ENCODE results near the gene PXK. TPM values are rescaled to one million over a fixed set of nuclear protein-coding genes. Genes with fewer than 3 reads are reported as not detected.

The PXK gene
- total RNA-seq, 2 donors from 2014 or later = 8.2 to 12.7 TPM

- DNase-seq (no peak), ATAC-seq (no peak)
- Histone ChIP-seq H3K27me3 (no peaks in the 10 kb centered on the region), H3K27ac (peak overlapping the region in 1 of 4 donors; percentile 43), H3K4me1 (peaks cover 11% of the 10 kb centered on the region), H3K4me3 (no peak overlapping the region), H3K9me3 (no peaks in the 10 kb centered on the region), H3K36me3 (replicated peaks in 1 of 2; ENCODE audit: insufficient read depth in 1 of 2, low read depth in 2 of 2) (peaks cover 0 to 13% of the 10 kb centered on the region in 2 donors)
- intact Hi-C loops (cut with DNase I) = no loop called here
- no peak for TF ChIP-seq POLR2A (IDR thresholded peaks at IDR 0.05)
- no peak for TF ChIP-seq CTCF (IDR thresholded peaks at IDR 0.05)
Measured at GRCh38 chr3:58394339-58394738, 61.6 kb downstream of the PXK start.

GRCh38 chr3:58398669-58399333 is 66.1 kb downstream of the PXK start:
- ATAC-seq (no peak), DNase-seq (no peak)
- no peak overlapping the region for H3K27ac ChIP-seq
- no peaks in the 10 kb centered on the region for H3K9me3 ChIP-seq
- 79 to 86% methylated on average over 9 of the region's 9 CpGs for WGBS, 2 donors
- peaks cover 0 to 15% of the 10 kb centered on the region in 2 donors for H3K36me3 ChIP-seq (replicated peaks in 1 of 2; ENCODE audit: insufficient read depth in 1 of 2, low read depth in 2 of 2)
- intact Hi-C loops (cut with DNase I) = no loop called here
- H3K4me3 ChIP-seq = no peak overlapping the region
- TF ChIP-seq CTCF (IDR thresholded peaks at IDR 0.05) (no peak), POLR2A (IDR thresholded peaks at IDR 0.05) (no peak)
- H3K27me3 ChIP-seq = no peaks in the 10 kb centered on the region
- peaks cover 11% of the 10 kb centered on the region for H3K4me1 ChIP-seq

GRCh38 chr3:58403513-58404109 is 70.9 kb downstream of the PXK start:
- DNase-seq (no peak), ATAC-seq (no peak)
- Histone ChIP-seq H3K27ac (no peak overlapping the region), H3K4me1 (no peaks in the 10 kb centered on the region), H3K36me3 (replicated peaks in 1 of 2; ENCODE audit: insufficient read depth in 1 of 2, low read depth in 2 of 2) (peaks cover 0 to 4% of the 10 kb centered on the region in 2 donors), H3K27me3 (no peaks in the 10 kb centered on the region), H3K9me3 (no peaks in the 10 kb centered on the region), H3K4me3 (no peak overlapping the region)
- TF ChIP-seq POLR2A (IDR thresholded peaks at IDR 0.05) = no peak
- TF ChIP-seq CTCF (IDR thresholded peaks at IDR 0.05) = no peak
- intact Hi-C loops (cut with DNase I) = no loop called here
- 80 to 88% methylated on average over 6 of the region's 6 CpGs for WGBS, 2 donors

- 73 to 82% methylated on average over 4 of the region's 4 CpGs for WGBS, 2 donors
- Histone ChIP-seq H3K27me3 (no peaks in the 10 kb centered on the region), H3K36me3 (replicated peaks in 1 of 2; ENCODE audit: insufficient read depth in 1 of 2, low read depth in 2 of 2) (peaks cover 0 to under 1% of the 10 kb centered on the region in 2 donors), H3K27ac (no peak overlapping the region), H3K4me1 (no peaks in the 10 kb centered on the region), H3K4me3 (no peak overlapping the region), H3K9me3 (no peaks in the 10 kb centered on the region)
- intact Hi-C loops (cut with DNase I) = no loop called here
- TF ChIP-seq CTCF (IDR thresholded peaks at IDR 0.05) (no peak), POLR2A (IDR thresholded peaks at IDR 0.05) (no peak)
- no peak for ATAC-seq
- no peak for DNase-seq
Measured at GRCh38 chr3:58404396-58404795, 71.7 kb downstream of the PXK start.

- Histone ChIP-seq H3K4me1 (no peaks in the 10 kb centered on the region), H3K9me3 (no peaks in the 10 kb centered on the region), H3K27me3 (no peaks in the 10 kb centered on the region), H3K4me3 (no peak overlapping the region), H3K27ac (no peak overlapping the region), H3K36me3 (replicated peaks in 1 of 2; ENCODE audit: insufficient read depth in 1 of 2, low read depth in 2 of 2) (peaks cover 0 to 5% of the 10 kb centered on the region in 2 donors)
- no peak for DNase-seq
- ATAC-seq = no peak
- intact Hi-C loops (cut with DNase I) = no loop called here
- TF ChIP-seq POLR2A (IDR thresholded peaks at IDR 0.05) (no peak), CTCF (IDR thresholded peaks at IDR 0.05) (no peak)
- 80 to 85% methylated on average over 5 of the region's 5 CpGs for WGBS, 2 donors
Measured at GRCh38 chr3:58408906-58409305, 76.2 kb downstream of the PXK start.
